ENCODE data around the gene SHISAL2A. TPM values are rescaled to one million over a fixed set of nuclear protein-coding genes. Genes with fewer than 3 reads are reported as not detected.

The SHISAL2A gene
- total and polyA plus RNA-seq, 10 of the 15 experiments (the other 5 are each of a cell fraction or from before 2014, with no cell fraction given), result 0.18 to 0.67 (median 0.45) TPM

DNA sequence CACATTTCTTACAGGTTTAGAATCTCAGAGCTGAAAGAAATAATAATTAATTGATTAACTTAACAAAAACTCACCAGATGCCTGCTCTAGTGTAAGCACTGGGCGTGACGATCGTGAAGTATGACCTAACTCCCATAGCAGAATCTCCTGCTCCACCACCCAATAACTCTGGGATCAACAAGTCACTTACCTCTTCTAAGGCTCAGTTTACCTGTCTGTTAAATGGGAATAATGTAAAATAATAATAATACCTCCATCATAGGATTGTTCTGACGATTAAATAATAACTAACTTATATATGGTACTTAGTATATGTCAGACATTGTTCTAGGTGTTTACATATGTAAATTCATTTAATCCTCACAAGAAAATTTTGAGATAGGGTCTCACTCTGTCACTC is 40.5 kb downstream of the SHISAL2A start:
- ATAC-seq, result no peak
- ChIA-PET SMC1A (ENCODE audit: uncharacterized antibody, unreplicated experiment) (no interaction called here), POLR2A (no interaction called here), CTCF (no interaction called here), RAD21 (ENCODE audit: unreplicated experiment) (no interaction called here)
- Histone ChIP-seq H2AFZ (ENCODE audit: control insufficient read depth, low read depth, low read length) (no peak overlapping the region), H3K4me3 (no peak overlapping the region), H3K4me1 (ENCODE audit: control insufficient read depth, insufficient read depth, low read length) (no peaks in the 10 kb centered on the region), H3K27me3 (replicated peaks in 1 of 2; ENCODE audit: control insufficient read depth in 2 of 2, insufficient read depth in 2 of 2, low read length in 1 of 2) (no peaks in the 10 kb centered on the region), H3K9me3 (replicated peaks; ENCODE audit: control insufficient read depth, insufficient read depth, low read length) (no peaks in the 10 kb centered on the region), H3K4me2 (ENCODE audit: control insufficient read depth, insufficient read depth) (no peak overlapping the region), H3K79me2 (ENCODE audit: control insufficient read depth, insufficient read depth, low read length) (no peaks in the 10 kb centered on the region), H3K27ac (ENCODE audit: control insufficient read depth, insufficient read depth) (no peak overlapping the region), H4K20me1 (ENCODE audit: control insufficient read depth, insufficient read depth) (no peaks in the 10 kb centered on the region), H3K36me3 (ENCODE audit: control insufficient read depth in 2 of 2, insufficient read depth in 2 of 2, low read length in 1 of 2) (no peaks in the 10 kb centered on the region), H3K9ac (ENCODE audit: control insufficient read depth, insufficient read depth, low read length) (no peak overlapping the region)
- no peak for FAIRE-seq
- no TSS peak for BruUV-seq (replicated peaks)
- no peak for DNase-seq (ENCODE audit: low read depth, low spot score)
- in situ Hi-C loops (cut with MboI), result no loop called here
- WGBS (ENCODE audit: insufficient coverage, insufficient replicate concordance, low lambda C conversion rate, missing lambda C conversion rate), result 91% methylated on average over 4 of the region's 4 CpGs
- intact Hi-C loops (cut with micrococcal nuclease; ENCODE audit: unreplicated experiment), result no loop called here
- no peak for TF ChIP-seq BCL11A (IDR thresholded peaks at IDR 0.05; ENCODE audit: low read depth, low read length)
- TF ChIP-seq IRF5 (IDR thresholded peaks at IDR 0.05; ENCODE audit: borderline replicate concordance), result no peak
- no peak for TF ChIP-seq NR2C2 (IDR thresholded peaks at IDR 0.05; ENCODE audit: borderline replicate concordance, control insufficient read depth, insufficient read length, low read depth)
- TF ChIP-seq, protein P1, sequence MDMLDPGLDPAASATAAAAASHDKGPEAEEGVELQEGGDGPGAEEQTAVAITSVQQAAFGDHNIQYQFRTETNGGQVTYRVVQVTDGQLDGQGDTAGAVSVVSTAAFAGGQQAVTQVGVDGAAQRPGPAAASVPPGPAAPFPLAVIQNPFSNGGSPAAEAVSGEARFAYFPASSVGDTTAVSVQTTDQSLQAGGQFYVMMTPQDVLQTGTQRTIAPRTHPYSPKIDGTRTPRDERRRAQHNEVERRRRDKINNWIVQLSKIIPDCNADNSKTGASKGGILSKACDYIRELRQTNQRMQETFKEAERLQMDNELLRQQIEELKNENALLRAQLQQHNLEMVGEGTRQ (IDR thresholded peaks at IDR 0.05; ENCODE audit: borderline replicate concordance, low read depth, low read length), result no peak
- no peak for TF ChIP-seq IRF3 (IDR thresholded peaks at IDR 0.05)
- TF ChIP-seq BMI1 (IDR thresholded peaks at IDR 0.05; ENCODE audit: borderline replicate concordance), result no peak
- TF ChIP-seq RBBP5 (conservative IDR thresholded peaks at IDR 0.05), result no peak
- TF ChIP-seq RAD51 (IDR thresholded peaks at IDR 0.05), result no peak
- no peak for TF ChIP-seq SRF (IDR thresholded peaks at IDR 0.05; ENCODE audit: low read depth in 2 of 2, low read length in 2 of 2)
- no peak for TF ChIP-seq LARP7 (IDR thresholded peaks at IDR 0.05)
- TF ChIP-seq, protein P2, sequence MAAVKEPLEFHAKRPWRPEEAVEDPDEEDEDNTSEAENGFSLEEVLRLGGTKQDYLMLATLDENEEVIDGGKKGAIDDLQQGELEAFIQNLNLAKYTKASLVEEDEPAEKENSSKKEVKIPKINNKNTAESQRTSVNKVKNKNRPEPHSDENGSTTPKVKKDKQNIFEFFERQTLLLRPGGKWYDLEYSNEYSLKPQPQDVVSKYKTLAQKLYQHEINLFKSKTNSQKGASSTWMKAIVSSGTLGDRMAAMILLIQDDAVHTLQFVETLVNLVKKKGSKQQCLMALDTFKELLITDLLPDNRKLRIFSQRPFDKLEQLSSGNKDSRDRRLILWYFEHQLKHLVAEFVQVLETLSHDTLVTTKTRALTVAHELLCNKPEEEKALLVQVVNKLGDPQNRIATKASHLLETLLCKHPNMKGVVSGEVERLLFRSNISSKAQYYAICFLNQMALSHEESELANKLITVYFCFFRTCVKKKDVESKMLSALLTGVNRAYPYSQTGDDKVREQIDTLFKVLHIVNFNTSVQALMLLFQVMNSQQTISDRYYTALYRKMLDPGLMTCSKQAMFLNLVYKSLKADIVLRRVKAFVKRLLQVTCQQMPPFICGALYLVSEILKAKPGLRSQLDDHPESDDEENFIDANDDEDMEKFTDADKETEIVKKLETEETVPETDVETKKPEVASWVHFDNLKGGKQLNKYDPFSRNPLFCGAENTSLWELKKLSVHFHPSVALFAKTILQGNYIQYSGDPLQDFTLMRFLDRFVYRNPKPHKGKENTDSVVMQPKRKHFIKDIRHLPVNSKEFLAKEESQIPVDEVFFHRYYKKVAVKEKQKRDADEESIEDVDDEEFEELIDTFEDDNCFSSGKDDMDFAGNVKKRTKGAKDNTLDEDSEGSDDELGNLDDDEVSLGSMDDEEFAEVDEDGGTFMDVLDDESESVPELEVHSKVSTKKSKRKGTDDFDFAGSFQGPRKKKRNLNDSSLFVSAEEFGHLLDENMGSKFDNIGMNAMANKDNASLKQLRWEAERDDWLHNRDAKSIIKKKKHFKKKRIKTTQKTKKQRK (IDR thresholded peaks at IDR 0.05; ENCODE audit: low read depth, low read length), result no peak
- no peak for TF ChIP-seq PKNOX1 (IDR thresholded peaks at IDR 0.05)
- TF ChIP-seq TBL1XR1 (IDR thresholded peaks at IDR 0.05; ENCODE audit: low read depth, low read length), result no peak
- no peak for TF ChIP-seq BCL3 (IDR thresholded peaks at IDR 0.05; ENCODE audit: borderline replicate concordance, insufficient read depth, low read depth, low read length, poor library complexity, severe bottlenecking)
- TF ChIP-seq ATF3 (IDR thresholded peaks at IDR 0.05; ENCODE audit: borderline replicate concordance, extremely low read depth, low read depth, low read length), result no peak
